IMR-90 (cell line): Measurements from ENCODE around the gene SIX2.
A peak's percentile ranks its signal among the peaks of the same experiment; 100 is the strongest.

Source experiments
- FOS ChIP-seq: fragments of 150-350 bp; IDR thresholded peaks from 2 replicates; pipeline ENCODE4 v1.6.1; 2016; ENCODE audit warnings: low read depth, low read length
- MAZ ChIP-seq: IDR thresholded peaks from 2 replicates; pipeline ENCODE4 v1.6.1; 2012; ENCODE audit warnings: low read depth, mild to moderate bottlenecking, low read length, improper control_type of control experiment, moderate library complexity, borderline replicate concordance
- MXI1 ChIP-seq: IDR thresholded peaks from 2 replicates; pipeline ENCODE4 v1.6.1; 2012; ENCODE audit warnings: low read depth, mild to moderate bottlenecking, low read length, moderate library complexity, borderline replicate concordance
- POLR2A ChIP-seq: IDR thresholded peaks from 2 replicates; pipeline ENCODE4 v1.6.1; 2012; ENCODE audit warnings: mild to moderate bottlenecking, low read depth, low read length
- RCOR1 ChIP-seq: IDR thresholded peaks from 2 replicates; pipeline ENCODE4 v1.6.1; 2012; ENCODE audit warnings: mild to moderate bottlenecking, low read length, improper control_type of control experiment; ENCODE audit not compliant: insufficient replicate concordance
- SMC3 ChIP-seq: fragments of 150-350 bp; IDR thresholded peaks from 2 replicates; pipeline ENCODE4 v1.6.1; 2016; ENCODE audit warnings: low read depth, mild to moderate bottlenecking, antibody characterized with exemption, low read length, moderate library complexity
- TF ChIP-seq, protein P1 (sequence below): conservative IDR thresholded peaks from 2 replicates; pipeline ENCODE4 v1.5.1; 2012; ENCODE audit warnings: mild to moderate bottlenecking, low read depth, low read length, improper control_type of control experiment
- TF ChIP-seq, protein P2 (sequence below): fragments of 150-350 bp; IDR thresholded peaks from 2 replicates; pipeline ENCODE4 v1.6.1; 2017; ENCODE audit warnings: mild to moderate bottlenecking, antibody characterized with exemption, low read length, low read depth

DNA sequence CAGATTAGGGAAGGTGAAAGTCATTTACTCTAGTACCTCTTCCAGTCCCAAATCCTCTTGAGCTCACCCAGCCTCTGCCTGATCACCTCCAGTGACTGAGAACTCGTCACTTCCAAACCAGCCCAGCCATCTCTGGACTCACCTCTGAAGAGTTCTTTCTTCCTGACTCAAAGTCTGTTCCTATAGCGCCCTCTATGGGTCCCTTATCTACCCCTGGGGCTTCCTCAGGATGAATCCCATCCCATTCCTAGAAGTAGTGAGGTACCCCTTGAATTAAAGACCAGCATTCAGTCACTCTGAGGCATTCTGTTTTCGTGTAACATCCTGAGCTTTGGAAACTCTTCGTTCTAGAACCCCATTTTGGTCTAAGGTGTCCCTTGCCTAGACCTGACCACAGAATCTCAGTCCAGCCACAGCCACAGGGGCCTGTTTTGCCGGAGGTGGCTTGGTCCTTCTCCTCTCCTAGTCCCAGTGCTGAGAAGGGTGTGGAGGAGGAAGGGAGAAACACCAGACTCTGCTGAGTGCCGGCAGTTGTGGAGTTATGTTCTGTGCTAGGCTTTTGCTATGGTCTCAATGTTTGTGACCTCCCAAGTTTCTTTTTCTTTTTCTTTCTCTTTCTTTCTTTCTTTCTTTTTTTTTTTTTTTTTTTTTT, 35.1 kb downstream of the SIX2 start:
- TF ChIP-seq FOS = no peak
- TF ChIP-seq, protein P1, sequence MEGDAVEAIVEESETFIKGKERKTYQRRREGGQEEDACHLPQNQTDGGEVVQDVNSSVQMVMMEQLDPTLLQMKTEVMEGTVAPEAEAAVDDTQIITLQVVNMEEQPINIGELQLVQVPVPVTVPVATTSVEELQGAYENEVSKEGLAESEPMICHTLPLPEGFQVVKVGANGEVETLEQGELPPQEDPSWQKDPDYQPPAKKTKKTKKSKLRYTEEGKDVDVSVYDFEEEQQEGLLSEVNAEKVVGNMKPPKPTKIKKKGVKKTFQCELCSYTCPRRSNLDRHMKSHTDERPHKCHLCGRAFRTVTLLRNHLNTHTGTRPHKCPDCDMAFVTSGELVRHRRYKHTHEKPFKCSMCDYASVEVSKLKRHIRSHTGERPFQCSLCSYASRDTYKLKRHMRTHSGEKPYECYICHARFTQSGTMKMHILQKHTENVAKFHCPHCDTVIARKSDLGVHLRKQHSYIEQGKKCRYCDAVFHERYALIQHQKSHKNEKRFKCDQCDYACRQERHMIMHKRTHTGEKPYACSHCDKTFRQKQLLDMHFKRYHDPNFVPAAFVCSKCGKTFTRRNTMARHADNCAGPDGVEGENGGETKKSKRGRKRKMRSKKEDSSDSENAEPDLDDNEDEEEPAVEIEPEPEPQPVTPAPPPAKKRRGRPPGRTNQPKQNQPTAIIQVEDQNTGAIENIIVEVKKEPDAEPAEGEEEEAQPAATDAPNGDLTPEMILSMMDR = peak; percentile 39
- TF ChIP-seq MAZ = no peak
- TF ChIP-seq SMC3 = no peak
- TF ChIP-seq RCOR1 = no peak
- TF ChIP-seq, protein P2, sequence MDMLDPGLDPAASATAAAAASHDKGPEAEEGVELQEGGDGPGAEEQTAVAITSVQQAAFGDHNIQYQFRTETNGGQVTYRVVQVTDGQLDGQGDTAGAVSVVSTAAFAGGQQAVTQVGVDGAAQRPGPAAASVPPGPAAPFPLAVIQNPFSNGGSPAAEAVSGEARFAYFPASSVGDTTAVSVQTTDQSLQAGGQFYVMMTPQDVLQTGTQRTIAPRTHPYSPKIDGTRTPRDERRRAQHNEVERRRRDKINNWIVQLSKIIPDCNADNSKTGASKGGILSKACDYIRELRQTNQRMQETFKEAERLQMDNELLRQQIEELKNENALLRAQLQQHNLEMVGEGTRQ = no peak
- no peak for TF ChIP-seq MXI1
- no peak for TF ChIP-seq POLR2A
